ENCODE data around the gene LHFPL3.

DNA sequence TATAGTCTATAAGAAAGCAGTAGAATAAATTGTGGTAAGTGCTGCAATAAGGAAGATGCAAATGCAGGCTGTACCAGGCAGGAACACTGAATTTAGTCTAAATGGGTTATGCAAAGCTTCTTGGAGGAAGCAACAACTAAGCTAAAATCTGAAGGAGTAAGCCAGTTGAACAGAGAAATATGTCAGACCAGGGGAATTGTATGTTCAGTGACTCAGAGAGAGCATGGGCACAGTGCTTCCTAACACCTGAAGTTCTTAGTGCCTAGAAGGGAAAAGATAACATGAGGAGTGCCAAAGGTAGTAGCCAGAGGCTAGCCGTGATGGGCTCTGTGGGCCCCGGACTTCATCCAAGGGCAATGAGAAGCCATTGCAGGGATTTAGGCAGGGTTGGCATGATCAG lies 481.5 kb downstream of the LHFPL3 start:
- no peak for TF ChIP-seq MXI1 (conservative IDR thresholded peaks at IDR 0.05; ENCODE audit: poor library complexity, severe bottlenecking)
- TF ChIP-seq, protein P1, sequence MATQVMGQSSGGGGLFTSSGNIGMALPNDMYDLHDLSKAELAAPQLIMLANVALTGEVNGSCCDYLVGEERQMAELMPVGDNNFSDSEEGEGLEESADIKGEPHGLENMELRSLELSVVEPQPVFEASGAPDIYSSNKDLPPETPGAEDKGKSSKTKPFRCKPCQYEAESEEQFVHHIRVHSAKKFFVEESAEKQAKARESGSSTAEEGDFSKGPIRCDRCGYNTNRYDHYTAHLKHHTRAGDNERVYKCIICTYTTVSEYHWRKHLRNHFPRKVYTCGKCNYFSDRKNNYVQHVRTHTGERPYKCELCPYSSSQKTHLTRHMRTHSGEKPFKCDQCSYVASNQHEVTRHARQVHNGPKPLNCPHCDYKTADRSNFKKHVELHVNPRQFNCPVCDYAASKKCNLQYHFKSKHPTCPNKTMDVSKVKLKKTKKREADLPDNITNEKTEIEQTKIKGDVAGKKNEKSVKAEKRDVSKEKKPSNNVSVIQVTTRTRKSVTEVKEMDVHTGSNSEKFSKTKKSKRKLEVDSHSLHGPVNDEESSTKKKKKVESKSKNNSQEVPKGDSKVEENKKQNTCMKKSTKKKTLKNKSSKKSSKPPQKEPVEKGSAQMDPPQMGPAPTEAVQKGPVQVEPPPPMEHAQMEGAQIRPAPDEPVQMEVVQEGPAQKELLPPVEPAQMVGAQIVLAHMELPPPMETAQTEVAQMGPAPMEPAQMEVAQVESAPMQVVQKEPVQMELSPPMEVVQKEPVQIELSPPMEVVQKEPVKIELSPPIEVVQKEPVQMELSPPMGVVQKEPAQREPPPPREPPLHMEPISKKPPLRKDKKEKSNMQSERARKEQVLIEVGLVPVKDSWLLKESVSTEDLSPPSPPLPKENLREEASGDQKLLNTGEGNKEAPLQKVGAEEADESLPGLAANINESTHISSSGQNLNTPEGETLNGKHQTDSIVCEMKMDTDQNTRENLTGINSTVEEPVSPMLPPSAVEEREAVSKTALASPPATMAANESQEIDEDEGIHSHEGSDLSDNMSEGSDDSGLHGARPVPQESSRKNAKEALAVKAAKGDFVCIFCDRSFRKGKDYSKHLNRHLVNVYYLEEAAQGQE (IDR thresholded peaks at IDR 0.05; ENCODE audit: borderline replicate concordance): no peak
- TF ChIP-seq, protein P2, sequence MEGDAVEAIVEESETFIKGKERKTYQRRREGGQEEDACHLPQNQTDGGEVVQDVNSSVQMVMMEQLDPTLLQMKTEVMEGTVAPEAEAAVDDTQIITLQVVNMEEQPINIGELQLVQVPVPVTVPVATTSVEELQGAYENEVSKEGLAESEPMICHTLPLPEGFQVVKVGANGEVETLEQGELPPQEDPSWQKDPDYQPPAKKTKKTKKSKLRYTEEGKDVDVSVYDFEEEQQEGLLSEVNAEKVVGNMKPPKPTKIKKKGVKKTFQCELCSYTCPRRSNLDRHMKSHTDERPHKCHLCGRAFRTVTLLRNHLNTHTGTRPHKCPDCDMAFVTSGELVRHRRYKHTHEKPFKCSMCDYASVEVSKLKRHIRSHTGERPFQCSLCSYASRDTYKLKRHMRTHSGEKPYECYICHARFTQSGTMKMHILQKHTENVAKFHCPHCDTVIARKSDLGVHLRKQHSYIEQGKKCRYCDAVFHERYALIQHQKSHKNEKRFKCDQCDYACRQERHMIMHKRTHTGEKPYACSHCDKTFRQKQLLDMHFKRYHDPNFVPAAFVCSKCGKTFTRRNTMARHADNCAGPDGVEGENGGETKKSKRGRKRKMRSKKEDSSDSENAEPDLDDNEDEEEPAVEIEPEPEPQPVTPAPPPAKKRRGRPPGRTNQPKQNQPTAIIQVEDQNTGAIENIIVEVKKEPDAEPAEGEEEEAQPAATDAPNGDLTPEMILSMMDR (IDR thresholded peaks at IDR 0.05; ENCODE audit: poor library complexity, severe bottlenecking): no peak
- TF ChIP-seq EP300 (conservative IDR thresholded peaks at IDR 0.05; ENCODE audit: poor library complexity, severe bottlenecking): no peak
- TF ChIP-seq EZH2 (IDR thresholded peaks at IDR 0.05; ENCODE audit: borderline replicate concordance, insufficient read depth, low read length, poor library complexity, severe bottlenecking): no peak
- TF ChIP-seq TAF1 (IDR thresholded peaks at IDR 0.05; ENCODE audit: low read depth): no peak
